MM.1S (cell line): Measurements from ENCODE around the gene ARHGAP8.

ENCODE experiments used
- CTCF ChIP-seq: fragments of 300-600 bp; sonication (generic); IDR thresholded peaks from 2 replicates; pipeline ENCODE4 v1.5.1; 2016; ENCODE audit warnings: antibody characterized with exemption, low read length, mixed read lengths
- EZH2 ChIP-seq: fragments of 300-600 bp; sonication (generic); optimal IDR thresholded peaks from 2 replicates; pipeline ENCODE3; 2017; ENCODE audit warnings: low read depth, mild to moderate bottlenecking, antibody characterized with exemption, low read length, mixed read lengths

- TF ChIP-seq CTCF (no peak), EZH2 (no peak)
Measured at GRCh38 chr22:44848791-44849420, 96.5 kb downstream of the ARHGAP8 start.
